RWPE2 (cell line): ENCODE data around the gene MYBPC3.

Experiments used
- ATAC-seq: fragments of 200-7000 bp; cut with Tn5 transposase; 3 replicates; pipeline ENCODE4 v1.9.1; 2021; ENCODE audit warnings: low read depth
- DNase-seq: peaks from one replicate; pipeline ENCODE4 v3.0.0-alpha.2; 2020; ENCODE audit warnings: low spot score
- H3K27ac ChIP-seq: fragments of 450-650 bp; 2 replicates; pipeline ENCODE4 v1.5.1; 2017; ENCODE audit warnings: mild to moderate bottlenecking; ENCODE audit not compliant: poor library complexity, severe bottlenecking
- H3K27me3 ChIP-seq: fragments of 250-450 bp; sonication (Bioruptor Pico); 2 replicates; pipeline ENCODE4 v1.5.1; 2021; ENCODE audit warnings: mild to moderate bottlenecking, moderate library complexity; ENCODE audit not compliant: insufficient read depth, poor library complexity, severe bottlenecking
- H3K36me3 ChIP-seq: fragments of 250-450 bp; sonication (Bioruptor Pico); 2 replicates; pipeline ENCODE4 v1.5.1; 2020; ENCODE audit warnings: low read depth, mild to moderate bottlenecking, moderate library complexity
- H3K4me1 ChIP-seq: fragments of 250-450 bp; sonication (Bioruptor Pico); 2 replicates; pipeline ENCODE4 v1.5.1; 2021; ENCODE audit warnings: mild to moderate bottlenecking, moderate library complexity; ENCODE audit not compliant: insufficient read depth, poor library complexity, severe bottlenecking
- H3K4me3 ChIP-seq: fragments of 250-450 bp; sonication (Bioruptor Pico); 2 replicates; pipeline ENCODE4 v1.5.1; 2021; ENCODE audit warnings: mild to moderate bottlenecking, moderate library complexity; ENCODE audit not compliant: severe bottlenecking
- H3K9me3 ChIP-seq: fragments of 250-450 bp; sonication (Bioruptor Pico); 2 replicates; pipeline ENCODE4 v1.5.1; 2021; ENCODE audit warnings: mild to moderate bottlenecking, moderate library complexity; ENCODE audit not compliant: severe bottlenecking
- TF ChIP-seq, protein P1 (sequence below): fragments of 450-650 bp; IDR thresholded peaks from one replicate; pipeline ENCODE4 v1.5.1; 2017; ENCODE audit warnings: mild to moderate bottlenecking, moderate library complexity; ENCODE audit not compliant: poor library complexity, severe bottlenecking

MYBPC3 gene

GRCh38 chr11:47340010-47340409 is 12.5 kb downstream of the MYBPC3 start:
- DNase-seq, result no peak
- Histone ChIP-seq H3K27ac (no peak overlapping the region), H3K4me3 (no peak overlapping the region), H3K36me3 (no peaks in the 10 kb centered on the region), H3K27me3 (no peaks in the 10 kb centered on the region), H3K9me3 (no peaks in the 10 kb centered on the region), H3K4me1 (no peaks in the 10 kb centered on the region)
- ATAC-seq, result no peak
- TF ChIP-seq, protein P1, sequence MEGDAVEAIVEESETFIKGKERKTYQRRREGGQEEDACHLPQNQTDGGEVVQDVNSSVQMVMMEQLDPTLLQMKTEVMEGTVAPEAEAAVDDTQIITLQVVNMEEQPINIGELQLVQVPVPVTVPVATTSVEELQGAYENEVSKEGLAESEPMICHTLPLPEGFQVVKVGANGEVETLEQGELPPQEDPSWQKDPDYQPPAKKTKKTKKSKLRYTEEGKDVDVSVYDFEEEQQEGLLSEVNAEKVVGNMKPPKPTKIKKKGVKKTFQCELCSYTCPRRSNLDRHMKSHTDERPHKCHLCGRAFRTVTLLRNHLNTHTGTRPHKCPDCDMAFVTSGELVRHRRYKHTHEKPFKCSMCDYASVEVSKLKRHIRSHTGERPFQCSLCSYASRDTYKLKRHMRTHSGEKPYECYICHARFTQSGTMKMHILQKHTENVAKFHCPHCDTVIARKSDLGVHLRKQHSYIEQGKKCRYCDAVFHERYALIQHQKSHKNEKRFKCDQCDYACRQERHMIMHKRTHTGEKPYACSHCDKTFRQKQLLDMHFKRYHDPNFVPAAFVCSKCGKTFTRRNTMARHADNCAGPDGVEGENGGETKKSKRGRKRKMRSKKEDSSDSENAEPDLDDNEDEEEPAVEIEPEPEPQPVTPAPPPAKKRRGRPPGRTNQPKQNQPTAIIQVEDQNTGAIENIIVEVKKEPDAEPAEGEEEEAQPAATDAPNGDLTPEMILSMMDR, result no peak

GRCh38 chr11:47338396-47339241 is 13.9 kb downstream of the MYBPC3 start:
- DNase-seq (no peak), ATAC-seq (no peak)
- H3K4me1 ChIP-seq, result no peaks in the 10 kb centered on the region
- TF ChIP-seq, protein P1, result no peak
- no peaks in the 10 kb centered on the region for H3K36me3 ChIP-seq
- H3K9me3 ChIP-seq, result no peaks in the 10 kb centered on the region
- no peak overlapping the region for H3K4me3 ChIP-seq
- no peaks in the 10 kb centered on the region for H3K27me3 ChIP-seq
- no peak overlapping the region for H3K27ac ChIP-seq

- TF ChIP-seq, protein P1, result no peak
- no peaks in the 10 kb centered on the region for H3K9me3 ChIP-seq
Observed at GRCh38 chr11:47337229-47337924, 15.1 kb downstream of the MYBPC3 start.

GRCh38 chr11:47336595-47336994 is 15.9 kb downstream of the MYBPC3 start:
- Histone ChIP-seq H3K27ac (no peak overlapping the region), H3K4me1 (no peaks in the 10 kb centered on the region), H3K27me3 (no peaks in the 10 kb centered on the region), H3K36me3 (no peaks in the 10 kb centered on the region), H3K9me3 (no peaks in the 10 kb centered on the region), H3K4me3 (no peak overlapping the region)
- ATAC-seq (no peak), DNase-seq (no peak)
- TF ChIP-seq, protein P1, result no peak

More at GRCh38 chr11:47337229-47337924, 15.1 kb downstream of the MYBPC3 start:
- Histone ChIP-seq H3K4me3 (no peak overlapping the region), H3K27ac (no peak overlapping the region), H3K4me1 (no peaks in the 10 kb centered on the region), H3K27me3 (no peaks in the 10 kb centered on the region), H3K36me3 (no peaks in the 10 kb centered on the region)
- DNase-seq (no peak), ATAC-seq (no peak; the same call in 2 of the 3 replicates)
